ENCODE results near the gene DIAPH3. TPM values are rescaled to one million over a fixed set of nuclear protein-coding genes. Genes with fewer than 3 reads are reported as not detected.

The DIAPH3 gene
- total and polyA plus RNA-seq, 2 of the 8 experiments (the other 6 are each of a cell fraction or from before 2014, with no cell fraction given): 8.0 to 30.8 TPM

- TF ChIP-seq NRF1 (IDR thresholded peaks at IDR 0.05; ENCODE audit: low read depth, low read length): no peak
- no peak for TF ChIP-seq EZH2 (IDR thresholded peaks at IDR 0.05; ENCODE audit: low read depth, low read length, severe bottlenecking)
- no peak for TF ChIP-seq FOSL1 (IDR thresholded peaks at IDR 0.05; ENCODE audit: insufficient read depth, low read depth, low read length)
- TF ChIP-seq BACH1 (IDR thresholded peaks at IDR 0.05; ENCODE audit: low read length): no peak
- no peak for TF ChIP-seq TCF12 (IDR thresholded peaks at IDR 0.05; ENCODE audit: low read depth, low read length)
- TF ChIP-seq CBX8 (IDR thresholded peaks at IDR 0.05; ENCODE audit: borderline replicate concordance, low read depth, low read length): no peak
- no peak for TF ChIP-seq ZNF274 (IDR thresholded peaks at IDR 0.05; ENCODE audit: borderline replicate concordance, extremely low read depth, low read length)
Observed at GRCh38 chr13:59664586-59664985, 499.1 kb downstream of the DIAPH3 start (continued).

All from H1 (cell line).